Ovary (tissue), 3 donors: Measurements from ENCODE around the gene TP53I13.

ENCODE experiments used
- EP300 ChIP-seq: sonication (generic); formaldehyde crosslinking; IDR thresholded peaks from one replicate; pipeline ENCODE4 v1.6.1; 2017; ENCODE audit warnings: antibody characterized with exemption
- POLR2A ChIP-seq: fragments of 450-650 bp; IDR thresholded peaks from one replicate; pipeline ENCODE4 v1.6.1; 2017; ENCODE audit warnings: antibody characterized with exemption, mild to moderate bottlenecking, moderate library complexity
- TF ChIP-seq, protein P1 (sequence below), 3 donors: fragments of 450-650 bp in 2 of 3; fragments of 200-600 bp in 1 of 3; IDR thresholded peaks; one replicate each; pipeline versions ENCODE4 v1.5.1 to v1.8.0; 2016 to 2022; ENCODE audit warnings: antibody characterized with exemption in 3 of 3, mild to moderate bottlenecking in 1 of 3
- donor health status: DM: no; HTN: no; CAD: no.

DNA sequence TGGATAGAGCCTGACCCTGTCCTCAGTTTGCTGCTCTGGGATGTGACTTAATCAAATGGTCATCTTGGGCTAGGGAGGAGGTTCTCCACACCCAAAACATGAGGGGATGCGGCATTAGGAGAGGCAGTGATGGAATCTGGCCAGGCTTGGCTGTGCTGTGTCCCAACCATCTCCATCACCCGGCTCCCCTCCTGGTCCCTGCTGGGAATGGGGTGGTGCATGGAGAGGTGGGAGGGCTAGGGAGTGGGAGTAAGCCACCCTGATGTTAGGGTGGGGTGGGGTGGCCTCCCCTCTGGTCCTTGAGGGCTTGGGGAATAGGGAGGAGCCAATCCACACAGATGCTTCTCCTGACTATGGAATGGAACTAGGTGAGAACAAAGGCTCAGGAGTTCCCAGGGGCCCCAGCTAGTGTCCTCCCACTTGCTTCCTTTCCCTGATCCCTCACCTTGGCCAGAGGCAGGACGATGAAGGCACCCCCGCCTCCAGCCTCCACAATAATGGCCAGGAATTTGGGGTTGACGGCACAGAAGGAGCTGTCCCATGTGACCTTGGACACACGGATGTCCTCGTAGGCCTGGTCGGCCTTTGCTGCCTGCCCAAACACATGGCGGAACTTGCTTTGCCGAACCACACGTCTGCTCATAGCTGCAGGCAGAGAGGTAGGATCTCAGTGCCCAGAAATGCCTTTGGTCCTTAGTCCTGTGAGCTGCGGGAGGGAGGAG lies 52.4 kb downstream of the TP53I13 start:
- TF ChIP-seq, protein P1, sequence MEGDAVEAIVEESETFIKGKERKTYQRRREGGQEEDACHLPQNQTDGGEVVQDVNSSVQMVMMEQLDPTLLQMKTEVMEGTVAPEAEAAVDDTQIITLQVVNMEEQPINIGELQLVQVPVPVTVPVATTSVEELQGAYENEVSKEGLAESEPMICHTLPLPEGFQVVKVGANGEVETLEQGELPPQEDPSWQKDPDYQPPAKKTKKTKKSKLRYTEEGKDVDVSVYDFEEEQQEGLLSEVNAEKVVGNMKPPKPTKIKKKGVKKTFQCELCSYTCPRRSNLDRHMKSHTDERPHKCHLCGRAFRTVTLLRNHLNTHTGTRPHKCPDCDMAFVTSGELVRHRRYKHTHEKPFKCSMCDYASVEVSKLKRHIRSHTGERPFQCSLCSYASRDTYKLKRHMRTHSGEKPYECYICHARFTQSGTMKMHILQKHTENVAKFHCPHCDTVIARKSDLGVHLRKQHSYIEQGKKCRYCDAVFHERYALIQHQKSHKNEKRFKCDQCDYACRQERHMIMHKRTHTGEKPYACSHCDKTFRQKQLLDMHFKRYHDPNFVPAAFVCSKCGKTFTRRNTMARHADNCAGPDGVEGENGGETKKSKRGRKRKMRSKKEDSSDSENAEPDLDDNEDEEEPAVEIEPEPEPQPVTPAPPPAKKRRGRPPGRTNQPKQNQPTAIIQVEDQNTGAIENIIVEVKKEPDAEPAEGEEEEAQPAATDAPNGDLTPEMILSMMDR (IDR thresholded peaks at IDR 0.05), result no peak
- no peak for TF ChIP-seq EP300
- TF ChIP-seq POLR2A, result no peak
